GM21367 (cell line): ENCODE measurements around the gene TFCP2L1.

ENCODE experiments used
- ATAC-seq: cut with Tn5 transposase; IDR thresholded peaks from one replicate; pipeline ENCODE4 v1.9.1; 2021; ENCODE audit not compliant: unreplicated experiment

Gene TFCP2L1

GRCh38 chr2:121243821-121244460 is 41.1 kb downstream of the TFCP2L1 start:
- no peak for ATAC-seq

GRCh38 chr2:121242976-121243375 is 42.0 kb downstream of the TFCP2L1 start:
- ATAC-seq: no peak

GRCh38 chr2:121242175-121242875 is 42.7 kb downstream of the TFCP2L1 start:
- ATAC-seq: no peak

GRCh38 chr2:121241466-121241865 is 43.5 kb downstream of the TFCP2L1 start:
- no peak for ATAC-seq

GRCh38 chr2:121240436-121240835 is 44.6 kb downstream of the TFCP2L1 start:
- no peak for ATAC-seq

GRCh38 chr2:121239969-121240368 is 45.0 kb downstream of the TFCP2L1 start:
- no peak for ATAC-seq

- ATAC-seq: no peak
Measured at GRCh38 chr2:121239471-121239870, 45.5 kb downstream of the TFCP2L1 start.

- ATAC-seq: no peak
Measured at GRCh38 chr2:121238828-121239227, 46.2 kb downstream of the TFCP2L1 start.

GRCh38 chr2:121237980-121238665 is 46.9 kb downstream of the TFCP2L1 start:
- ATAC-seq: no peak

- ATAC-seq: no peak
Measured at GRCh38 chr2:121237336-121237979, 47.5 kb downstream of the TFCP2L1 start.

- no peak for ATAC-seq
Measured at GRCh38 chr2:121236650-121237180, 48.3 kb downstream of the TFCP2L1 start.

- ATAC-seq: no peak
Measured at GRCh38 chr2:121236101-121236640, 48.8 kb downstream of the TFCP2L1 start.

- no peak for ATAC-seq
Measured at GRCh38 chr2:121235542-121235941, 49.5 kb downstream of the TFCP2L1 start.

- ATAC-seq: no peak
Measured at GRCh38 chr2:121234791-121235190, 50.2 kb downstream of the TFCP2L1 start.

GRCh38 chr2:121234144-121234543 is 50.9 kb downstream of the TFCP2L1 start:
- ATAC-seq: no peak

GRCh38 chr2:121233486-121234110 is 51.4 kb downstream of the TFCP2L1 start:
- ATAC-seq: no peak

- ATAC-seq: no peak
Measured at GRCh38 chr2:121232626-121233265, 52.3 kb downstream of the TFCP2L1 start.

- no peak for ATAC-seq
Measured at GRCh38 chr2:121231385-121232000, 53.5 kb downstream of the TFCP2L1 start.

GRCh38 chr2:121228521-121228920 is 56.5 kb downstream of the TFCP2L1 start:
- ATAC-seq: no peak
